ENCODE data around the gene SLC22A2.
"Not testable (repeated sequence)": the region's sequence is repeated elsewhere in the genome, so short reads cannot be mapped to it uniquely, and the experiment has no call there.

Gene SLC22A2

GRCh38 chr6:160240691-160241084 is 17.9 kb downstream of the SLC22A2 start:
- DNase-seq, result no peak

GRCh38 chr6:160239929-160240690 is 18.5 kb downstream of the SLC22A2 start:
- DNase-seq, result no peak

GRCh38 chr6:160238761-160239751 is 19.6 kb downstream of the SLC22A2 start:
- no peak for DNase-seq

GRCh38 chr6:160238278-160238711 is 20.3 kb downstream of the SLC22A2 start:
- DNase-seq, result no peak

- DNase-seq, result not testable (repeated sequence)
Observed at GRCh38 chr6:160237597-160238275, 20.9 kb downstream of the SLC22A2 start.

GRCh38 chr6:160236235-160236872 is 22.3 kb downstream of the SLC22A2 start:
- not testable (repeated sequence) for DNase-seq

- DNase-seq, result not testable (repeated sequence)
Observed at GRCh38 chr6:160233950-160234640, 24.5 kb downstream of the SLC22A2 start.

- DNase-seq, result no peak
Observed at GRCh38 chr6:160227769-160228161, 30.9 kb downstream of the SLC22A2 start.

GRCh38 chr6:160227038-160227768 is 31.4 kb downstream of the SLC22A2 start:
- no peak for DNase-seq

GRCh38 chr6:160226118-160226591 is 32.5 kb downstream of the SLC22A2 start:
- DNase-seq, result peak; percentile 26

GRCh38 chr6:160224639-160225237 is 33.9 kb downstream of the SLC22A2 start:
- no peak for DNase-seq

- DNase-seq, result no peak
Observed at GRCh38 chr6:160222491-160222890, 36.1 kb downstream of the SLC22A2 start.

GRCh38 chr6:160221918-160222317 is 36.7 kb downstream of the SLC22A2 start:
- DNase-seq, result no peak

GRCh38 chr6:160221423-160221822 is 37.2 kb downstream of the SLC22A2 start:
- DNase-seq, result no peak

GRCh38 chr6:160218810-160219209 is 39.8 kb downstream of the SLC22A2 start:
- no peak for DNase-seq

GRCh38 chr6:160217863-160218262 is 40.8 kb downstream of the SLC22A2 start:
- DNase-seq, result no peak

- DNase-seq, result no peak
Observed at GRCh38 chr6:160217073-160217472, 41.5 kb downstream of the SLC22A2 start.

GRCh38 chr6:160215232-160215631 is 43.4 kb downstream of the SLC22A2 start:
- DNase-seq, result no peak

GRCh38 chr6:160207618-160208017 is 51.0 kb downstream of the SLC22A2 start:
- no peak for DNase-seq

GRCh38 chr6:160204710-160205109 is 53.9 kb downstream of the SLC22A2 start:
- no peak for DNase-seq

GRCh38 chr6:160203953-160204352 is 54.7 kb downstream of the SLC22A2 start:
- no peak for DNase-seq

All from stimulated activated naive CD4-positive, alpha-beta T cell treated with Interleukin-2 at 50 U/mL for 16 hours (primary cell).